Endothelial cell of umbilical vein (primary cell): ENCODE results near the gene TMEM82. TPM values are rescaled to one million over a fixed set of nuclear protein-coding genes. Genes with fewer than 3 reads are reported as not detected.

Experiments
- BruUV-seq: library from RNA; stranded (reverse); fragments of 400-500 nt; replicated peaks from 2 replicates; lab custom pipeline; 2021; lab: Mats Ljungman, UMichigan
- CTCF ChIA-PET: fragments of 300-600, 350-600 bp; sonication (Branson Sonifier 250); formaldehyde crosslinking; loops from one replicate; lab custom pipeline; 2021; ENCODE audit warnings: antibody characterized with exemption, inconsistent platforms; lab: Charles Lee
- POLR2A ChIA-PET: fragments of 300-600, 350-600 bp; sonication (Branson Sonifier 250); formaldehyde crosslinking; loops from one replicate; lab custom pipeline; 2021; ENCODE audit warnings: antibody characterized with exemption, inconsistent platforms; lab: Charles Lee
- DNase-seq: peaks from one replicate; pipeline ENCODE4 v3.0.0-alpha.2; 2011; ENCODE audit warnings: low read depth, low spot score
- FAIRE-seq: peaks from 2 replicates; lab custom pipeline; 2011; peaks lifted over from hg19 to GRCh38; lab: Jason Lieb, UNC
- H2AFZ ChIP-seq: 2 replicates; pipeline ENCODE4 v1.6.0; 2012; ENCODE audit warnings: low read depth, low read length, control low read depth, inconsistent platforms
- H3K27ac ChIP-seq: 2 replicates; pipeline ENCODE4 v1.5.1; 2011; ENCODE audit warnings: low read depth, mild to moderate bottlenecking, control low read depth, low read length, moderate library complexity; ENCODE audit not compliant: insufficient read depth
- H3K27me3 ChIP-seq, 2 experiments: 2 replicates each; pipeline versions ENCODE4 v1.6.0 to v1.6.1; 2011; ENCODE audit warnings: low read length in 2 of 2, mixed read lengths in 1 of 2; ENCODE audit not compliant: control insufficient read depth in 2 of 2, insufficient read depth in 2 of 2
- H3K36me3 ChIP-seq, 2 experiments: 2 replicates in 1 of 2; 3 replicates in 1 of 2; pipeline ENCODE4 v1.5.1; 2011; ENCODE audit warnings: low read length in 2 of 2, mild to moderate bottlenecking in 1 of 2, moderate library complexity in 1 of 2; ENCODE audit not compliant: control insufficient read depth in 2 of 2, insufficient read depth in 2 of 2; ENCODE audit errors: extremely low read depth in 1 of 2
- H3K4me1 ChIP-seq: 3 replicates; pipeline ENCODE4 v1.5.1; 2011; ENCODE audit warnings: mild to moderate bottlenecking, low read length; ENCODE audit not compliant: control insufficient read depth, insufficient read depth; ENCODE audit errors: extremely low read depth
- H3K4me2 ChIP-seq: 2 replicates; pipeline ENCODE4 v1.6.1; 2011; ENCODE audit warnings: low read length, control low read depth, mixed read lengths; ENCODE audit not compliant: insufficient read depth
- H3K4me3 ChIP-seq, 3 experiments: fragments of 200-600 bp in 1 of 3; sonication (generic), shearing (Covaris generic) in 1 of 3; replicated peaks in 1 of 3; 2 replicates each; pipeline ENCODE4 v1.5.1; 2011 to 2016; ENCODE audit warnings: control low read depth in 3 of 3, low read length in 3 of 3, mild to moderate bottlenecking in 2 of 3, inconsistent platforms in 1 of 3, low read depth in 1 of 3, moderate library complexity in 1 of 3; ENCODE audit not compliant: insufficient read depth in 1 of 3
- H3K79me2 ChIP-seq: 2 replicates; pipeline ENCODE4 v1.6.0; 2012; ENCODE audit warnings: low read length, inconsistent platforms; ENCODE audit not compliant: control insufficient read depth, insufficient read depth
- H3K9ac ChIP-seq: replicated peaks from 2 replicates; pipeline ENCODE3; 2011; ENCODE audit warnings: low read length, control low read depth; ENCODE audit not compliant: insufficient read depth; ENCODE audit errors: extremely low read depth
- H3K9me1 ChIP-seq: replicated peaks from 3 replicates; pipeline ENCODE4 v1.6.0; 2011; ENCODE audit warnings: mild to moderate bottlenecking, low read length; ENCODE audit not compliant: control insufficient read depth, insufficient read depth; ENCODE audit errors: extremely low read depth
- H3K9me3 ChIP-seq: replicated peaks from 2 replicates; pipeline ENCODE4 v1.5.1; 2012; ENCODE audit warnings: low read length, inconsistent platforms; ENCODE audit not compliant: control insufficient read depth, insufficient read depth
- H4K20me1 ChIP-seq: replicated peaks from 2 replicates; pipeline ENCODE3; 2011; ENCODE audit warnings: mild to moderate bottlenecking, low read length; ENCODE audit not compliant: control insufficient read depth, insufficient read depth; ENCODE audit errors: extremely low read depth
- CTCF ChIP-seq, 2 donors: IDR thresholded peaks; 1 replicate in 1 of 2; 2 replicates in 1 of 2; pipeline ENCODE4 v1.5.1; 2011; ENCODE audit warnings: low read length in 2 of 2, mild to moderate bottlenecking in 2 of 2, moderate library complexity in 2 of 2, control low read depth in 1 of 2, inconsistent platforms in 1 of 2, low read depth in 1 of 2; ENCODE audit not compliant: insufficient read depth in 1 of 2; ENCODE audit errors: extremely low read depth in 1 of 2
- EZH2 ChIP-seq: IDR thresholded peaks from 2 replicates; pipeline ENCODE4 v1.6.1; 2012; ENCODE audit warnings: borderline replicate concordance, low read depth, mild to moderate bottlenecking, moderate library complexity, low read length, inconsistent platforms; ENCODE audit not compliant: severe bottlenecking
- FOS ChIP-seq: IDR thresholded peaks from 2 replicates; pipeline ENCODE4 v1.6.1; 2011; ENCODE audit warnings: mild to moderate bottlenecking, low read length, moderate library complexity, borderline replicate concordance; ENCODE audit not compliant: insufficient read depth
- GATA2 ChIP-seq: IDR thresholded peaks from 2 replicates; pipeline ENCODE4 v1.7.0; 2011; ENCODE audit warnings: low read depth, mild to moderate bottlenecking, moderate library complexity, mixed read lengths, low read length; ENCODE audit not compliant: insufficient read length, insufficient read depth
- JUN ChIP-seq: IDR thresholded peaks from 2 replicates; pipeline ENCODE4 v1.6.1; 2011; ENCODE audit warnings: borderline replicate concordance, low read depth; ENCODE audit not compliant: insufficient read length, insufficient read depth
- MAX ChIP-seq: IDR thresholded peaks from 2 replicates; pipeline ENCODE4 v1.6.1; 2011; ENCODE audit not compliant: insufficient read depth, insufficient read length
- MYC ChIP-seq: IDR thresholded peaks from one replicate; pipeline ENCODE4 v1.6.1; 2011; ENCODE audit warnings: mild to moderate bottlenecking, low read depth, low read length
- POLR2A ChIP-seq: IDR thresholded peaks from 2 replicates; pipeline ENCODE4 v1.6.1; 2012; ENCODE audit warnings: low read depth, mild to moderate bottlenecking, control low read depth, low read length
- POLR2AphosphoS5 ChIP-seq: IDR thresholded peaks from 2 replicates; pipeline ENCODE4 v1.6.1; 2012; ENCODE audit warnings: low read depth, mild to moderate bottlenecking, control low read depth, low read length, moderate library complexity; ENCODE audit not compliant: insufficient read depth
- dilution Hi-C: fragments of 300-500 bp; cut with MboI; formaldehyde crosslinking; loops from one replicate; pipeline ENCODE4 v1.15.0; 2019; ENCODE audit warnings: low sequenced_read_pairs; ENCODE audit not compliant: extremely low pct_ligation_motif_present
- intact Hi-C: fragments of 100-400 bp; cut with micrococcal nuclease; formaldehyde crosslinking; loops from one replicate; pipeline ENCODE4 v1.10.0; 2022
- polyA plus RNA-seq, 4 experiments: library from polyadenylated mRNA; depleted of rRNA in 3 of 4; stranded (reverse) in 3 of 4; unstranded in 1 of 4; fragments of >200 nt; gene quantifications; 2 replicates each; pipeline versions ENCODE4 v1.2.1 to v1.2.3, GENCODE V29; 2011 to 2012; ENCODE audit warnings: missing spikeins in 1 of 4
- total RNA-seq: library from RNA; stranded (reverse); gene quantifications from 2 replicates; pipeline ENCODE4 v1.2.3, GENCODE V29; 2021

Gene TMEM82
- total and polyA plus RNA-seq, 2 donors (not counting 3 experiments of a cell fraction or from before 2014, with no cell fraction given) = not detected

GRCh38 chr1:15732686-15733081, 9.6 kb upstream of the TMEM82 start:
- peaks cover 5 to 51% of the 10 kb centered on the region in 2 experiments for H3K36me3 ChIP-seq
- no peak overlapping the region for H3K4me2 ChIP-seq
- no peak overlapping the region for H3K4me3 ChIP-seq
- H3K27ac ChIP-seq = no peak overlapping the region
- H2AFZ ChIP-seq = no peak overlapping the region
- no peaks in the 10 kb centered on the region for H3K27me3 ChIP-seq
- no peak for TF ChIP-seq GATA2
- TF ChIP-seq POLR2A = no peak
- TF ChIP-seq FOS = no peak
- no peak for TF ChIP-seq MAX
- no peak for TF ChIP-seq CTCF (IDR thresholded peaks at IDR 0.05; ENCODE audit: extremely low read depth in 1 of 2, insufficient read depth in 1 of 2, low read depth in 1 of 2, low read length in 2 of 2)
- TF ChIP-seq EZH2 = no peak
- TF ChIP-seq POLR2AphosphoS5 = no peak
- TF ChIP-seq JUN = no peak
- no peak for TF ChIP-seq MYC
- no TSS peak for BruUV-seq
- H3K9ac ChIP-seq = no peak overlapping the region
- no peaks in the 10 kb centered on the region for H3K9me3 ChIP-seq
- intact Hi-C loops = no loop called here
- H3K79me2 ChIP-seq = no peaks in the 10 kb centered on the region
- dilution Hi-C loops = no loop called here
- no peaks in the 10 kb centered on the region for H3K9me1 ChIP-seq
- CTCF ChIA-PET = interaction anchor here (1.0 to 1.2 kb wide), 2 partner anchors 47 to 138 kb away, joined by 4 to 5 read pairs; no protein-coding TSS in a partner anchor
- H4K20me1 ChIP-seq = no peaks in the 10 kb centered on the region
- FAIRE-seq = no peak
- DNase-seq = no peak
- no peaks in the 10 kb centered on the region for H3K4me1 ChIP-seq
- POLR2A ChIA-PET = no interaction called here
